Neural cell (in vitro differentiated cells): ENCODE measurements around the gene NPDC1. TPM values are rescaled to one million over a fixed set of nuclear protein-coding genes. Genes with fewer than 3 reads are reported as not detected.
A peak's percentile ranks its signal among the peaks of the same experiment; 100 is the strongest.

Experiments
- H2AFZ ChIP-seq: fragments of 200-600, 300-800 bp; sonication (generic), shearing (Covaris generic); 2 replicates; pipeline ENCODE4 v1.6.0; 2014; ENCODE audit warnings: low read depth, mild to moderate bottlenecking, antibody characterized with exemption, low read length, moderate library complexity
- H3F3A ChIP-seq: fragments of 200-600 bp; shearing (Covaris generic); 2 replicates; pipeline ENCODE4 v1.6.1; 2016; ENCODE audit warnings: mild to moderate bottlenecking, moderate library complexity, mixed read lengths, antibody characterized with exemption, low read length; ENCODE audit not compliant: insufficient read depth, poor library complexity, severe bottlenecking
- H3K27ac ChIP-seq: fragments of 200-600, 300-800 bp; sonication (generic), shearing (Covaris generic); 2 replicates; pipeline ENCODE4 v1.5.1; 2014; ENCODE audit warnings: mild to moderate bottlenecking, low read length, moderate library complexity
- H3K27me3 ChIP-seq: fragments of 300-800, 200-600 bp; sonication (generic), shearing (Covaris generic); 2 replicates; pipeline ENCODE4 v1.6.0; 2014; ENCODE audit warnings: mild to moderate bottlenecking, low read depth, low read length, moderate library complexity; ENCODE audit not compliant: insufficient read depth
- H3K36me3 ChIP-seq: fragments of 300-800, 200-600 bp; sonication (generic), shearing (Covaris generic); 2 replicates; pipeline ENCODE4 v1.5.1; 2014; ENCODE audit warnings: mild to moderate bottlenecking, antibody characterized with exemption, low read length, moderate library complexity; ENCODE audit not compliant: insufficient read depth
- H3K4me2 ChIP-seq: fragments of 300-800, 200-600 bp; sonication (generic), shearing (Covaris generic); 2 replicates; pipeline ENCODE4 v1.6.0; 2014; ENCODE audit warnings: mild to moderate bottlenecking, low read length
- H3K4me3 ChIP-seq: fragments of 300-800, 200-600 bp; sonication (generic), shearing (Covaris generic); 2 replicates; pipeline ENCODE4 v1.5.1; 2014; ENCODE audit warnings: mild to moderate bottlenecking, low read length, moderate library complexity
- H3K79me2 ChIP-seq: fragments of 200-600 bp; shearing (Covaris generic); replicated peaks from 2 replicates; pipeline ENCODE4 v1.6.0; 2014; ENCODE audit warnings: mild to moderate bottlenecking, low read length, moderate library complexity; ENCODE audit not compliant: insufficient read depth
- H3K9ac ChIP-seq: fragments of 300-800, 200-600 bp; sonication (generic), shearing (Covaris generic); 2 replicates; pipeline ENCODE4 v1.6.1; 2016; ENCODE audit warnings: mild to moderate bottlenecking, low read length, mixed read lengths
- H3K9me2 ChIP-seq: fragments of 200-600 bp; shearing (Covaris generic); 2 replicates; pipeline ENCODE4 v1.6.1; 2016; ENCODE audit warnings: mild to moderate bottlenecking, low read length, mixed read lengths; ENCODE audit not compliant: insufficient read depth
- H3K9me3 ChIP-seq: fragments of 200-600, 300-800 bp; sonication (generic), shearing (Covaris generic); 2 replicates; pipeline ENCODE4 v1.6.1; 2016; ENCODE audit warnings: mild to moderate bottlenecking, mixed run types, low read length, moderate library complexity, mixed read lengths
- H4K20me1 ChIP-seq: fragments of 200-600 bp; shearing (Covaris generic); 2 replicates; pipeline ENCODE4 v1.6.1; 2016; ENCODE audit warnings: mild to moderate bottlenecking, mixed run types; ENCODE audit not compliant: insufficient read depth
- CTCF ChIP-seq: fragments of 450-650 bp; IDR thresholded peaks from 2 replicates; pipeline ENCODE4 v1.5.1; 2014; ENCODE audit warnings: antibody characterized with exemption, mild to moderate bottlenecking, moderate library complexity; ENCODE audit not compliant: poor library complexity, severe bottlenecking
- EP300 ChIP-seq: fragments of 450-650 bp; conservative IDR thresholded peaks from 2 replicates; pipeline ENCODE4 v1.6.1; 2014; ENCODE audit warnings: antibody characterized with exemption, mild to moderate bottlenecking, moderate library complexity; ENCODE audit not compliant: poor library complexity, severe bottlenecking
- EZH2 ChIP-seq: fragments of 200-600, 300-800 bp; shearing (Covaris generic), sonication (generic); IDR thresholded peaks from 2 replicates; pipeline ENCODE4 v1.6.1; 2014; ENCODE audit warnings: antibody characterized with exemption, low read length, borderline replicate concordance, mild to moderate bottlenecking; ENCODE audit not compliant: insufficient read depth, poor library complexity, severe bottlenecking
- MXI1 ChIP-seq: fragments of 450-650 bp; conservative IDR thresholded peaks from 2 replicates; pipeline ENCODE4 v1.6.1; 2014; ENCODE audit warnings: antibody characterized with exemption, mild to moderate bottlenecking; ENCODE audit not compliant: poor library complexity, severe bottlenecking
- POLR2AphosphoS5 ChIP-seq: IDR thresholded peaks from 2 replicates; pipeline ENCODE4 v1.6.1; 2012
- RAD21 ChIP-seq: fragments of 450-650 bp; conservative IDR thresholded peaks from 2 replicates; pipeline ENCODE4 v1.6.1; 2014; ENCODE audit warnings: antibody characterized with exemption, mild to moderate bottlenecking, moderate library complexity
- REST ChIP-seq: IDR thresholded peaks from 2 replicates; pipeline ENCODE4 v1.6.1; 2012; ENCODE audit warnings: borderline replicate concordance
- SMC3 ChIP-seq: fragments of 450-650 bp; conservative IDR thresholded peaks from 2 replicates; pipeline ENCODE4 v1.6.1; 2014; ENCODE audit warnings: antibody characterized with exemption, mild to moderate bottlenecking, moderate library complexity; ENCODE audit not compliant: poor library complexity
- TAF1 ChIP-seq: IDR thresholded peaks from 2 replicates; pipeline ENCODE4 v1.6.1; 2012; ENCODE audit warnings: low read depth
- polyA plus RNA-seq: library from polyadenylated mRNA; depleted of rRNA; stranded (reverse); fragments of >200 nt; gene quantifications from 2 replicates; pipeline ENCODE4 v1.2.3, GENCODE V29; 2014

NPDC1 gene
- polyA plus RNA-seq, 1 donor from 2014 or later: 161 TPM

- H3K4me3 ChIP-seq: peak overlapping the region; percentile 59
- H3K9ac ChIP-seq: no peak overlapping the region
- no peaks in the 10 kb centered on the region for H4K20me1 ChIP-seq
- H2AFZ ChIP-seq: no peak overlapping the region
- no peaks in the 10 kb centered on the region for H3K9me3 ChIP-seq
- H3K27me3 ChIP-seq: peaks cover 25% of the 10 kb centered on the region
- TF ChIP-seq TAF1 (no peak), EP300 (no peak), POLR2AphosphoS5 (no peak), EZH2 (no peak), CTCF (no peak), RAD21 (no peak), SMC3 (no peak), REST (no peak), MXI1 (no peak)
- H3F3A ChIP-seq: no peaks in the 10 kb centered on the region
- H3K79me2 ChIP-seq: no peaks in the 10 kb centered on the region
- H3K9me2 ChIP-seq: no peaks in the 10 kb centered on the region
- H3K4me2 ChIP-seq: no peak overlapping the region
- no peak overlapping the region for H3K27ac ChIP-seq
- no peaks in the 10 kb centered on the region for H3K36me3 ChIP-seq
Observed at GRCh38 chr9:137070906-137071275, 24.9 kb upstream of the NPDC1 start.

- Histone ChIP-seq H3K79me2 (no peaks in the 10 kb centered on the region), H3K27ac (no peak within 1 kb of the TSS), H3K9me3 (no peaks in the 10 kb centered on the region), H3K4me3 (peak within 1 kb of the TSS; percentile 59), H3K36me3 (no peaks in the 10 kb centered on the region), H4K20me1 (no peaks in the 10 kb centered on the region), H2AFZ (no peak within 1 kb of the TSS), H3K4me2 (no peak within 1 kb of the TSS), H3K27me3 (peaks cover 25% of the 10 kb centered on the region), H3F3A (no peaks in the 10 kb centered on the region), H3K9me2 (no peaks in the 10 kb centered on the region), H3K9ac (no peak within 1 kb of the TSS)
- TF ChIP-seq MXI1 (peak; percentile 84), REST (no peak), SMC3 (peak; percentile 11), CTCF (no peak), POLR2AphosphoS5 (peak; percentile 9)
Observed at GRCh38 chr9:137070201-137070905, 24.4 kb upstream of the NPDC1 start, which contains the start of gene SAPCD2. Gene SAPCD2, minus strand, starts transcription at chr9:137070557. Its CDS starts 97 bp downstream, at chr9:137070460.
